Keratinocyte (primary cell): ENCODE measurements around the gene NSF.
"Not testable (repeated sequence)": the region's sequence is repeated elsewhere in the genome, so short reads cannot be mapped to it uniquely, and the experiment has no call there.

Experiments
- CTCF ChIP-seq, 3 experiments: IDR thresholded peaks in 1 of 3; conservative IDR thresholded peaks in 1 of 3; optimal IDR thresholded peaks in 1 of 3; 2 replicates in 2 of 3; 3 replicates in 1 of 3; pipeline versions ENCODE3 to v1.5.1; 2011; ENCODE audit warnings: low read length in 3 of 3, mild to moderate bottlenecking in 3 of 3, moderate library complexity in 2 of 3, control low read depth in 1 of 3, inconsistent platforms in 1 of 3; ENCODE audit not compliant: insufficient read depth in 2 of 3; ENCODE audit errors: extremely low read depth in 1 of 3
- EZH2 ChIP-seq: IDR thresholded peaks from one replicate; pipeline ENCODE4 v1.6.1; 2012; ENCODE audit warnings: inconsistent platforms, mild to moderate bottlenecking, low read length, moderate library complexity

DNA sequence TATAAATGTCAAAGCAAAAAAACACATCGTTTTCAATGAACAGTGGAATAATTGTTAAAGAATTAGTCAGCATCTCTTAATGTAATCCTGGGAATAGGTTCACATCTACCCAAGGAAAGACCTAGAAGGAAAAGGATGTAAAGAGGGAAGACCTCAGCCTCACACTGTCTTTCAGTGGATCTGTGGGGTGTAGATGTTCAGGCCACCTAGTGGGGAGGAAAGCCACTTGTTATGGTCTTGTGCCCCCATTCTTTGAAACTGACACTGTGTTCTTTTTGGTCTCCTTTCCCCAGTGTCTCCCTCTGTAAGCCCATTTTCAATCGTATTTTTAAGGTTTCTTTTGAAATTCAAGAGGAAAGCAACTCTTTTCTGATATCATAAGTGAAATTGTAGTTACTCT lies 56.8 kb downstream of the NSF start:
- not testable (repeated sequence) for TF ChIP-seq CTCF (optimal IDR thresholded peaks at IDR 0.05 in 1 of 3, IDR thresholded peaks at IDR 0.05 in 1 of 3, conservative IDR thresholded peaks at IDR 0.05 in 1 of 3; ENCODE audit: extremely low read depth in 1 of 3, insufficient read depth in 2 of 3, low read length in 3 of 3); EZH2
